ENCODE results near the gene RAB11FIP3. TPM values are rescaled to one million over a fixed set of nuclear protein-coding genes. Genes with fewer than 3 reads are reported as not detected.

Gene RAB11FIP3
- total RNA-seq, 2 donors from 2014 or later: 21.9 to 53.4 TPM

DNA sequence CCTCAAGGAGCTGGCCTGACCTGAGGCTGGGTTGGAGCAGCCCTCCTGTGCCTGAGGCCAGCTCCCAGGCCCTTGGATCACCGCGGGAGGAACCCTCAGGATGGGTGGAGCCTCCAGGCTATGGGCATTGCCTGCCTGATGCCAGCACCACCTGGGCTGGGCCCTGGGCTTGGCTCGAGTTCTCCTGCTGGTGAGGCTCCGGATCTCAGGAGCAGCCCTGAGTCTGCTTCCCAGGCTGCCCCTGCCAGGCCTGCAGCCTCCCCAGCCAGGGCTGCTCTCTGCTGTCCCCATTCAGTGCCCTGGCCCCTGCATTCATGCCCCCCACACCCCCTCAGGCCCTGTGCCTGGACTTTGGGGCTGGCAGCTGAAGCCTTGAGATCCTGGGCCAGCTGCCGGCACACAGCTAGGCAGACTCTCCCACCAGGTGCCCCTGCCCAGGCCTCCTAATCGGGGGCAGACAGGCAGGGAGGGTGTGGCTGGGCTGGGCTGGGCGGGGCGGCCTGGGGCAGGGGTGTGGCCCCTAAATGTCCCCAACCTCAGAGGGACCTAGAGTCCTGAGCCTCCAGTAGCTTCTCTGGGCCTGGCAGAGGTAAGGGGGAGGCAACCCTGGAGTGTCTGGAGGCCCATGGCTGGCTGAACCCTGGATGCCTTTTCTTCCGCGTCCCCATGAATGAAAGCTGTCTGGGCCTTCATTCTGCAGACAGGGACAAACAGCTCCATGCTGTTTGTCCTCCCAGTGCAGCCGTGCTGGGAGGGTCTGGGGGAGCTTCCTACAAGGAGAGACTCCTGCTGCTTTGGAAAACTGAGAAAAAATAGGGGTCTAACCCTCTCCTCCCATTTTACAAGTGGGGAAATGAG, 143.2 kb downstream of the RAB11FIP3 start:
- H3K36me3 Mint-ChIP-seq: no peaks in the 10 kb centered on the region
- peak overlapping the region; percentile 74 to 88 for H3K27ac Mint-ChIP-seq
- peak overlapping the region; percentile 81 for H3K4me3 Mint-ChIP-seq
- ATAC-seq (no peak), DNase-seq (ENCODE audit: low spot score) (no peak)
- no peaks in the 10 kb centered on the region for H3K9me3 Mint-ChIP-seq
- peaks cover 21 to 22% of the 10 kb centered on the region in 2 donors for H3K4me1 Mint-ChIP-seq (ENCODE audit: low read depth in 2 of 2)
- no peaks in the 10 kb centered on the region for H3K27me3 Mint-ChIP-seq

- H3K9me3 Mint-ChIP-seq: no peaks in the 10 kb centered on the region
- H3K27ac Mint-ChIP-seq: peak within 1 kb of the TSS; percentile 74 to 88
- H3K36me3 Mint-ChIP-seq: no peaks in the 10 kb centered on the region
- peak within 1 kb of the TSS; percentile 81 for H3K4me3 Mint-ChIP-seq
- no peaks in the 10 kb centered on the region for H3K27me3 Mint-ChIP-seq
- DNase-seq (ENCODE audit: low spot score) (peak; percentile 74), ATAC-seq (peak; percentile 86 to 90)
- H3K4me1 Mint-ChIP-seq (ENCODE audit: low read depth in 2 of 2): peaks cover 21 to 22% of the 10 kb centered on the region in 2 donors
Measured at GRCh38 chr16:569445-570254, 144.2 kb downstream of the RAB11FIP3 start, which contains the start of gene PIGQ. Gene PIGQ, plus strand, starts transcription at chr16:569968. Its CDS starts 4,107 bp downstream, at chr16:574075.

Other genes with a start within 250 kb of the RAB11FIP3 start
- gene HBA1, start 249.0 kb upstream of the RAB11FIP3 start, total RNA-seq: 1 to 10 TPM in 1 of 2 donors, not detected in 1; 4.6 TPM
- gene HBQ1, start 245.2 kb upstream of the RAB11FIP3 start, total RNA-seq: not detected
- 100 to 1,000 TPM in 1 of 2 donors, 10 to 100 TPM in 1; 54.2 to 115 TPM for gene LUC7L, start 196.2 kb upstream of the RAB11FIP3 start, total RNA-seq
- 10 to 100 TPM; 10.5 to 13.0 TPM for gene FAM234A, start 190.8 kb upstream of the RAB11FIP3 start, total RNA-seq
- not detected for gene RGS11, start 149.7 kb upstream of the RAB11FIP3 start, total RNA-seq
- gene ARHGDIG, start 145.1 kb upstream of the RAB11FIP3 start, total RNA-seq: not detected
- not detected for gene PDIA2, start 142.5 kb upstream of the RAB11FIP3 start, total RNA-seq
- 10 to 100 TPM; 20.1 to 29.1 TPM for gene AXIN1, start 72.9 kb upstream of the RAB11FIP3 start, total RNA-seq
- 10 to 100 TPM; 80.6 to 98.6 TPM for gene MRPL28, start 55.1 kb upstream of the RAB11FIP3 start, total RNA-seq
- 10 to 100 TPM; 39.4 to 46.8 TPM for gene PGAP6, start 43.7 kb upstream of the RAB11FIP3 start, total RNA-seq
- 1 to 10 TPM; 2.7 to 9.1 TPM for gene NME4, start 28.4 kb upstream of the RAB11FIP3 start, total RNA-seq
- gene DECR2, start 23.8 kb upstream of the RAB11FIP3 start, total RNA-seq: 10 to 100 TPM in 1 of 2 donors, 1 to 10 TPM in 1; 4.5 to 28.6 TPM
- 100 to 1,000 TPM; 139 to 201 TPM for gene CAPN15, start 102.1 kb downstream of the RAB11FIP3 start, total RNA-seq
- under 1 TPM; 0.12 to 0.64 TPM for gene PRR35, start 134.7 kb downstream of the RAB11FIP3 start, total RNA-seq
- gene NHLRC4, start 141.4 kb downstream of the RAB11FIP3 start, total RNA-seq: under 1 TPM; 0.33 to 0.48 TPM
- 10 to 100 TPM; 27.6 to 60.9 TPM for gene PIGQ, start 144.3 kb downstream of the RAB11FIP3 start, total RNA-seq
- gene RAB40C, start 164.4 kb downstream of the RAB11FIP3 start, total RNA-seq: 10 to 100 TPM; 16.7 to 18.7 TPM
- gene WFIKKN1, start 205.3 kb downstream of the RAB11FIP3 start, total RNA-seq: 1 to 10 TPM in 1 of 2 donors, under 1 TPM in 1; 0.75 to 1.1 TPM
- gene METTL26, start 210.7 kb downstream of the RAB11FIP3 start, total RNA-seq: 100 to 1,000 TPM in 1 of 2 donors, 10 to 100 TPM in 1; 93.7 to 115 TPM
- 10 to 100 TPM; 29.5 to 57.7 TPM for gene MCRIP2, start 216.2 kb downstream of the RAB11FIP3 start, total RNA-seq
- gene WDR90, start 223.7 kb downstream of the RAB11FIP3 start, total RNA-seq: 100 to 1,000 TPM in 1 of 2 donors, 10 to 100 TPM in 1; 49.7 to 130 TPM
- gene RHOT2, start 242.5 kb downstream of the RAB11FIP3 start, total RNA-seq: 100 to 1,000 TPM; 171 to 259 TPM